IMR-90 (cell line): ENCODE results near the gene MAGED1. TPM values are rescaled to one million over a fixed set of nuclear protein-coding genes. Genes with fewer than 3 reads are reported as not detected.

Experiments
- ATAC-seq: fragments of 200-7000 bp; cut with Tn5 transposase; 2 replicates; pipeline ENCODE4 v1.9.1; 2020; ENCODE audit warnings: low read depth, mild to moderate bottlenecking, moderate library complexity
- BruUV-seq: library from RNA; stranded (reverse); fragments of 400-500 nt; replicated peaks from 2 replicates; lab custom pipeline; 2021; lab: Mats Ljungman, UMichigan
- CTCF ChIA-PET: fragments of 300-600 bp; formaldehyde crosslinking; extraction: SDS; loops from one replicate; lab custom pipeline; 2021; ENCODE audit warnings: antibody characterized with exemption; lab: Yijun Ruan, JAX
- POLR2A ChIA-PET: fragments of 300-600 bp; sonication (Branson Sonifier 250); formaldehyde crosslinking; loops from one replicate; lab custom pipeline; 2022; ENCODE audit warnings: antibody characterized with exemption; ENCODE audit not compliant: unreplicated experiment; lab: Charles Lee
- DNase-seq: peaks from one replicate; pipeline ENCODE4 v3.0.0; 2013
- H2AFZ ChIP-seq: replicated peaks from 2 replicates; pipeline ENCODE3; 2013; ENCODE audit warnings: low read length, mild to moderate bottlenecking; ENCODE audit not compliant: poor library complexity
- H2AK5ac ChIP-seq: 2 replicates; pipeline ENCODE4 v1.6.1; 2013; ENCODE audit warnings: low read depth, low read length, inconsistent platforms
- H2AK9ac ChIP-seq: replicated peaks from 2 replicates; pipeline ENCODE3; 2013; ENCODE audit warnings: mild to moderate bottlenecking, low read depth, low read length, moderate library complexity; ENCODE audit not compliant: poor library complexity
- H2BK120ac ChIP-seq: 2 replicates; pipeline ENCODE4 v1.6.1; 2013; ENCODE audit warnings: low read depth, low read length, inconsistent platforms
- H2BK15ac ChIP-seq: 3 replicates; pipeline ENCODE4 v1.6.1; 2013; ENCODE audit warnings: low read depth, low read length, inconsistent platforms
- H2BK20ac ChIP-seq: 2 replicates; pipeline ENCODE4 v1.6.1; 2013; ENCODE audit warnings: low read depth, mild to moderate bottlenecking, inconsistent platforms, low read length, moderate library complexity
- H2BK5ac ChIP-seq: 2 replicates; pipeline ENCODE4 v1.6.1; 2013; ENCODE audit warnings: mild to moderate bottlenecking, low read depth, low read length, inconsistent platforms; ENCODE audit not compliant: poor library complexity, severe bottlenecking
- H3K14ac ChIP-seq: replicated peaks from 2 replicates; pipeline ENCODE4 v1.6.1; 2013; ENCODE audit warnings: low read depth, low read length, inconsistent platforms
- H3K18ac ChIP-seq: 2 replicates; pipeline ENCODE4 v1.6.1; 2013; ENCODE audit warnings: low read depth, low read length, control low read depth
- H3K23ac ChIP-seq: 2 replicates; pipeline ENCODE4 v1.6.1; 2013; ENCODE audit warnings: low read depth, low read length, inconsistent platforms
- H3K27ac ChIP-seq: 2 replicates; pipeline ENCODE4 v1.5.1; 2013; ENCODE audit warnings: mild to moderate bottlenecking, control low read depth, low read length; ENCODE audit not compliant: insufficient read depth
- H3K27me3 ChIP-seq: 2 replicates; pipeline ENCODE4 v1.6.1; 2013; ENCODE audit warnings: low read length; ENCODE audit not compliant: control insufficient read depth, insufficient read depth
- H3K36me3 ChIP-seq: 2 replicates; pipeline ENCODE4 v1.6.1; 2013; ENCODE audit warnings: low read length, mixed read lengths; ENCODE audit not compliant: control insufficient read depth, insufficient read depth
- H3K4ac ChIP-seq: 2 replicates; pipeline ENCODE4 v1.6.1; 2013; ENCODE audit warnings: low read depth, low read length, inconsistent platforms
- H3K4me1 ChIP-seq: 2 replicates; pipeline ENCODE4 v1.6.1; 2013; ENCODE audit warnings: low read length, mixed read lengths; ENCODE audit not compliant: control insufficient read depth, insufficient read depth
- H3K4me2 ChIP-seq: 2 replicates; pipeline ENCODE4 v1.6.1; 2013; ENCODE audit warnings: low read depth, mild to moderate bottlenecking, control low read depth, low read length, moderate library complexity
- H3K4me3 ChIP-seq: 2 replicates; pipeline ENCODE4 v1.5.1; 2013; ENCODE audit warnings: low read depth, mild to moderate bottlenecking, control low read depth, low read length, moderate library complexity; ENCODE audit not compliant: insufficient read depth
- H3K56ac ChIP-seq: 2 replicates; pipeline ENCODE4 v1.6.1; 2013; ENCODE audit warnings: low read length, inconsistent platforms; ENCODE audit not compliant: insufficient read depth; ENCODE audit errors: extremely low read depth
- H3K79me1 ChIP-seq, 2 experiments: 2 replicates each; pipeline ENCODE4 v1.6.1; 2013; ENCODE audit warnings: low read length in 2 of 2, inconsistent platforms in 1 of 2, low read depth in 1 of 2
- H3K9ac ChIP-seq: 2 replicates; pipeline ENCODE4 v1.6.1; 2013; ENCODE audit warnings: low read depth, low read length, control low read depth
- H3K9me1 ChIP-seq: 2 replicates; pipeline ENCODE4 v1.6.1; 2013; ENCODE audit warnings: low read length, inconsistent platforms; ENCODE audit not compliant: insufficient read depth
- H3K9me3 ChIP-seq: 2 replicates; pipeline ENCODE4 v1.6.1; 2013; ENCODE audit warnings: low read length; ENCODE audit not compliant: control insufficient read depth, insufficient read depth
- H4K20me1 ChIP-seq: 2 replicates; pipeline ENCODE4 v1.6.1; 2013; ENCODE audit warnings: low read length, inconsistent platforms; ENCODE audit not compliant: insufficient read depth
- H4K5ac ChIP-seq: 2 replicates; pipeline ENCODE4 v1.6.1; 2013; ENCODE audit warnings: mild to moderate bottlenecking, low read depth, low read length, control low read depth
- H4K8ac ChIP-seq, 2 experiments: 2 replicates each; pipeline ENCODE4 v1.6.1; 2013; ENCODE audit warnings: low read depth in 2 of 2, low read length in 2 of 2, control low read depth in 1 of 2, inconsistent platforms in 1 of 2
- H4K91ac ChIP-seq: 2 replicates; pipeline ENCODE4 v1.6.1; 2013; ENCODE audit warnings: low read depth, low read length, inconsistent platforms; ENCODE audit not compliant: insufficient read depth
- CHD1 ChIP-seq: IDR thresholded peaks from 2 replicates; pipeline ENCODE4 v1.6.1; 2012; ENCODE audit warnings: low read depth, low read length, improper control_type of control experiment
- WGBS, 2 experiments: methylation state at CpG; one replicate each; pipeline versions ENCODE4 v1.1.5 to v1.1.7; 2013; ENCODE audit warnings: missing lambda C conversion rate in 2 of 2; ENCODE audit not compliant: insufficient read length in 1 of 2; ENCODE audit errors: extremely low coverage in 2 of 2; 5-methylcytosine and 5-hydroxymethylcytosine counted together
- dilution Hi-C: fragments of 300-500 bp; cut with HindIII; formaldehyde crosslinking; loops from one replicate; pipeline ENCODE4 v1.14.3; 2018; ENCODE audit warnings: low sequenced_read_pairs; ENCODE audit not compliant: unreplicated experiment
- in situ Hi-C: fragments of 300-500 bp; cut with MboI; formaldehyde crosslinking; loops from 3 replicates; pipeline ENCODE4 v1.14.3; 2019; ENCODE audit warnings: low sequenced_read_pairs, inconsistent platforms, mixed read lengths
- intact Hi-C: fragments of 100-400 bp; cut with micrococcal nuclease; formaldehyde crosslinking; loops from 2 replicates; pipeline ENCODE4 v1.10.0; 2022
- polyA plus RNA-seq, 3 experiments: library from polyadenylated mRNA; depleted of rRNA; stranded (reverse); fragments of >200 nt; gene quantifications; 2 replicates each; pipeline ENCODE4 v1.2.3, GENCODE V29; 2012; ENCODE audit warnings: low replicate concordance in 1 of 3
- total RNA-seq: library from RNA; depleted of rRNA; stranded (reverse); fragments of >200 nt; gene quantifications from 2 replicates; pipeline ENCODE4 v1.2.3, GENCODE V29; 2012

Gene MAGED1
- total and polyA plus RNA-seq, 2 of the 4 experiments (the other 2 are of a cell fraction), result 484 to 552 TPM

- Histone ChIP-seq H2BK15ac (no peak overlapping the region), H3K4ac (no peak overlapping the region), H2BK120ac (no peak overlapping the region), H3K27ac (no peak overlapping the region), H3K4me2 (no peak overlapping the region), H3K9me1 (no peaks in the 10 kb centered on the region), H3K14ac (no peak overlapping the region), H3K23ac (no peak overlapping the region), H2AK9ac (no peak overlapping the region), H3K56ac (no peak overlapping the region), H3K79me1 (peaks cover 0 to 5% of the 10 kb centered on the region in 2 experiments; a peak in 2 of 4 replicates), H3K9ac (no peak overlapping the region), H2AFZ (no peak overlapping the region), H4K20me1 (0 out of 2 replicates have a peak, but pooled peaks cover 4% of the 10 kb centered on the region), H3K9me3 (0 out of 2 replicates have a peak, but pooled peaks cover 2% of the 10 kb centered on the region), H3K27me3 (peaks cover 1% of the 10 kb centered on the region; the same call in 1 of the 2 replicates), H3K18ac (no peak overlapping the region), H3K36me3 (no peaks in the 10 kb centered on the region; the same call in 1 of the 2 replicates), H3K4me1 (no peaks in the 10 kb centered on the region), H4K91ac (no peak overlapping the region), H2BK20ac (no peak overlapping the region), H4K5ac (no peak overlapping the region), H2BK5ac (no peak overlapping the region), H3K4me3 (no peak overlapping the region), H4K8ac (no peak overlapping the region), H2AK5ac (no peak overlapping the region)
- CTCF ChIA-PET, result no interaction called here
- in situ Hi-C loops, result no loop called here
- no peak for TF ChIP-seq CHD1
- dilution Hi-C loops, result no loop called here
- DNase-seq, result no peak
- intact Hi-C loops, result no loop called here
- no TSS peak for BruUV-seq
- WGBS, 2 experiments, result 20% methylated on average over 1 of the region's 3 CpGs; no CpG with 5 or more reads in 1 of the 2 experiments
- POLR2A ChIA-PET, result no interaction called here
- ATAC-seq, result no peak
These were observed 46.0 kb upstream of the MAGED1 start for GRCh38 chrX:51847463-51847862.
